GM21390 (cell line): ENCODE results near the gene RIPK4.
"Not testable (repeated sequence)": the region's sequence is repeated elsewhere in the genome, so short reads cannot be mapped to it uniquely, and the experiment has no call there.

Experiments
- ATAC-seq: cut with Tn5 transposase; IDR thresholded peaks from one replicate; pipeline ENCODE4 v1.9.1; 2021; ENCODE audit not compliant: unreplicated experiment

The RIPK4 gene

DNA sequence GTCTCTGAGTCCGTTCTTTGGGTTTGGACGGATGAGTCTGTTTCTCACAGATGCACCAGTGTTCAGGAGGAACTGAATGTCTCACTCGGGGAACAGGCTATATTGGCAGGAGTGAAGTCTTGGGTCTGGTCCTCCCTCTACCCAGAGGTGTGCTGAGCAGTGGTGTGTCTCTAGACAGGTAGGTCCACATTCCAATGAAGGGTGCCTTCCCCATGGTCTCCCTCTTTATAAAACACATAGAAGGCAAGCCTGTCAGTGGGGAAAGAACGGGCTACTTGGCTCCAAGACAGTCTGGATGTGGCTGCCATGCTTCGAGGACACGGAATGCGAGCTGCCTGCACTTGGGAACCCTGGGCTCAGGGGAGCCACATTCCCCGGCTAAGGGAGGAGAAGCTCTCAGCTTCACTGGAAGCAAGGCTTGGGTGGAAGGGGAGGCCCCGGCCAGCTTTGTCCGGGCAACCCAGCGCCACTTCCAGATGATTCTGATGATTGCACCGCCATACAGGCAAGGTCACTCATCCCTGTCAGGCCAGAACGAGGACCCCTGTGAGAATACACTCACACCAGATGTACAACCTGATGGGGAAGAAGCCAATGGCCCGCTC is 29.7 kb upstream of the RIPK4 start:
- no peak for ATAC-seq

DNA sequence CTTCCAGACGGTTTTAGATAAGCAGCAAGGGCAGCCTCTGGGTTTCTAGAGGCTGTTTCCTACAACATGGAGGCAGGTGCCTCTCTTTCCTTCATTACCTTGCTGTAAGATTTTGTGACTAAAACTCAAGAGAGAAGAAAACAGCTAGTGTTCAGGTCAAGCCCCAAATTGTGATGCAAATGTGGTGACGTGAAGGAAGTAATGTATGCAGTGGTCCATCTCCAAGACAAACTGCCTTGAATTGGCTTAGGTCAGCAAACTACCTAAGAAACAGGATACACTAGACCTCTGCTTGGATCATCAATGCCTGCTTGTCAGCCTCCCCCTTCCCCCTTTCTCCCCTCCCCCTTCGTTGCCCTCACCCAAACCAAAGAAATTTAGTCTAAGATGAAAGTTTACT is 28.9 kb upstream of the RIPK4 start:
- no peak for ATAC-seq

DNA sequence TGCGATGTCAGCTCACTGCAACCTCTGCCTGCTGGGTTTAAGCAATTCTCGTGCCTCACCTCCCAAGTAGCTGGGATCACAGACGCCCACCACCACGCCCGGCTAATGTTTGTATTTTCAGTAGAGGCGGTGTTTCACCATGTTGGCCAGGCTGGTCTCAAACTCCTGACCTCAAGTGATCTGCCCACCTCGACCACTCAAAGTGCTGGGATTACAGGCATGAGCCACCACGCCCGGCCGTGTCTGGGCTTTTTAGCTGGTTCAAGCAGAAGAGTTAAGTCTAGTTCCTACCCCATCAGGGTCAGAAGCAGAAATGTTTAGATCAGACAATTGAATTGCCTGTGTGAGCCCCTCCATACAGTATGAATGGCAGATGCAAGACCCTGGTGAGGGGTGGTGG is 27.7 kb upstream of the RIPK4 start:
- ATAC-seq, result no peak

DNA sequence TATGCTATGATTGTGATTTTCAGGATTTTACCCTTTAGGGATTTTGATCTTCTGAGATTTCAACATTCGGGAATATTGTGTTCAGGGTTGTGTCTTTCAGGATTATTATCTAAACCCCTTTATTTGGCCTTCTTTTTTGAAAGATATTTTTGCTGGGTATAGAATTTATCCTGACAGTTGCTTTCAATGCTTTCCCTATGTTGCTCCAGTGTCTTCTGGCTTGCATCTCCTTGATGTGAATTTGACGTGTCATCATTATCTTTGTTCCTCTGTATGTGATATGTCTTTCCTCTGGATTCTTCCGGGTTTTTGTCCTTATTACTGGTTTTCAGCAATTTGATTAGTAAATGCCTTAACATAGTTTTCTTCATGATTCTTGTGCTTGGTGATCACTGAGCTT is 25.9 kb upstream of the RIPK4 start:
- no peak for ATAC-seq

DNA sequence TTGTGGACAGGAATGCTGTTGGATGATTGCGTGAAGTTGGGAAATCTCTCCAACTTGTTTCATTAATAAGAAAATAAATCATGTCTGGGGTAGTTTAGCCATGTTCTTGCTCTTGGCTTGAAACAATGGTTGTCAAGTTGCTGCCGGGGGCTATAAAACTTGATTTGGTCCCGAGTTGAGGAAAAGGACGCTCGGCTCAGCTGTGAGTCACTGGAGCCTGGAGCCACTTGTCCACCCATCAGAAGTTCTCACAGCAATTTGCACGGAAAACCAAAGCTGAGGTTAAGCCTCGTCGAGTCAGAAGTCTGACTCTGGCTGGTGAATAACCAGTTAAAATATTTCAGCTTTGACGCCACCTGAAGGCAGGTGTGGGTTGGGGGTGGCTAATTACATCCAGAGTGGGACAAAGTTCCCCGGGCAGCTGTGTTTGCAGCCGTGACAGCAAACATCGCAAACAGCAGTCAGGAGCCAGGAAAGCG is 19.7 kb upstream of the RIPK4 start:
- ATAC-seq, result no peak

DNA sequence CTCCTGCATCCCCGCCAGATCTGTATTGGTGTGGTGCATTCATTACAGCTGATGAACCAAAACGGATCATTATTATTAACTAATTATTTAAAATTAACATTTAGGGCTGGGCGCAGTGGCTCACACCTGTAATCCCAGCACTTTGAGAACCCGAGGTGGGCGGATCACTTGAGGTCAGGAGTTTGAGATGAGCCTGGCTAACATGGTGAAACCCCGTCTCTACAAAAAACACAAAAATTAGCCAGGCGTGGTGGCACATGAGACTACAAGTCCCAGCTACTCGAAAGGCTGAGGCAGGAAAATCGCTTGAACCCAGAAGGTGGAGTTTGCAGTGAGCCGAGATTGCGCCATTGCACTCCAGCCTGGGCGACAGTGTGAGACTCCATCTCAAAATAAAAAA is 18.4 kb upstream of the RIPK4 start:
- not testable (repeated sequence) for ATAC-seq

DNA sequence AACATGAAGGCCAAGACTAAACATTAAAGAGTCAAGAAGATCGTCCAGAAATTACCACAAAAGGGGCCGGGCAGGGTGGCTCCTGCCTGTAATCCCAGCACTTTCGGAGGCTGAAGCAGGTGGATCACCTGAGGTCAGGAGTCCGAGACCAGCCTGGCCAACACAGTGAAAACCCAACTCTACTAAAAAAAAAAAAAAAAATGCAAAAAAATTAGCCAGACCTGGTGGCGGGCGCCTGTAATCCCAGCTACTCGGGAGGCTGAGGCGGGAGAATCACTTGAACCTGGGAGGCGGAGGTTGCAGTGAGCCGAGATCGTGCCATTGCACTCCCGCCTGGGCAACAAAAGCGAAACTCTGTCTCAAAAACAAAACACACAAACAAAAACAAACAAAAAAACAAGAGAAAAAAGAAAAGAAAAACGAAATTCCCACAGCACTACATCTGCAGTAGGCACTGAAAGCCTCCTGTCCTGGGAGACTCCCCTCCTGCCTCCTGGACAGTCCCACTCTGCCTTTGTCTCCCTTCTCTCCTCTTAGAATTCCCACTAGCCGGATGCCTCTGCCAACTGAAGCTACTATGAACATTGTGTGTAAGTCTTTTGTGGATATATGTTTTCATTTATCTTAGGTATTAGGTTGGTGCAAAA is 17.7 kb upstream of the RIPK4 start:
- ATAC-seq, result no peak

DNA sequence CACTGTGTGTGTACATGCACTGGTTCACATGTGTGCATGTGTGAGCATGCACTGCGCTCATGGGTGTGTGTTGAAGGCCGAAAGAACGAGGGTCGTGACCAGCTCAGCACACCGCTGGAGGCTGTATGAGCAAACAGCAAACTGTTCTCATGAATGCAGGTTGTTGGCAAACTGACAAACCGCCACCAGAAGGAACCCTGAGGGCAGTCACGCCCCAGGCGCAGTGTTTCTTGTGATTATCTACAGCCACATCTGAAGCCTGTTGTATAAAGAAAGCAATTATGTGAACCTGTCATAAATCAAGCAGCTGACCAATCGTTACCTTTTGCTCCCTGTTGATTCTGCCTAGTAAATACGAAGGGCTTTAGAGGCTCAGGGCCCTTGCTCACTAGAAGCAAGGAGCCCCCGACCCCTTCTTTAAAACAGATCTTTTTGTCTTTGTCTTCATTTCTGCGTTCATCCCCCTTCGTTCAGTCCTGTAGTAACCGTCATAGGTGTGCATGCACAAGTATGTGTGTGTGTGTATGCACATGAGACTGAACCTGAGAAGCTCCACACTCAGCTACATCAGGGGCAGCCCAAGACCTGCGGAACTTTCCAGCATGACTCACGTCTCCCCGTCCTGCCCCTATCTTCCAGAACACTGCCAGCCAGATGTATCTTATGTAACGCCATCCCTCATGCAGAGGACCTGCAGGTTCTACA is 16.8 kb upstream of the RIPK4 start:
- no peak for ATAC-seq

DNA sequence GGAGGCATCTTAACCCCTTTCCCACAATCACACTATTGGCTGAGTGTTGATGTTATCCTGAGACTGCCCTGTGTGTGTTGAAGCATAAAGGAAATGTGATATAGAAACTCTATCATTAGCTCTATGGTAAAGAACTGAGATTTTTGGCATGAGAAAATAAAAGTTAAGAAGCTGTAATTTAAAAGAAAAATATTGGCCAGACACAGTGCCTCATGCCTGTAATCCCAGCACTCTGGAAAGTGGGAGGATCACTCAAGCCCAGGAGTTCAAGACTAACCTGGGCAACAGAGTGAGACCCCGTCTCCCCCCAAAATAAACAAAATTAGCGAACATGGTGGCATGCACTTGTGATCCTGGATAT is 14.2 kb upstream of the RIPK4 start:
- ATAC-seq, result no peak

DNA sequence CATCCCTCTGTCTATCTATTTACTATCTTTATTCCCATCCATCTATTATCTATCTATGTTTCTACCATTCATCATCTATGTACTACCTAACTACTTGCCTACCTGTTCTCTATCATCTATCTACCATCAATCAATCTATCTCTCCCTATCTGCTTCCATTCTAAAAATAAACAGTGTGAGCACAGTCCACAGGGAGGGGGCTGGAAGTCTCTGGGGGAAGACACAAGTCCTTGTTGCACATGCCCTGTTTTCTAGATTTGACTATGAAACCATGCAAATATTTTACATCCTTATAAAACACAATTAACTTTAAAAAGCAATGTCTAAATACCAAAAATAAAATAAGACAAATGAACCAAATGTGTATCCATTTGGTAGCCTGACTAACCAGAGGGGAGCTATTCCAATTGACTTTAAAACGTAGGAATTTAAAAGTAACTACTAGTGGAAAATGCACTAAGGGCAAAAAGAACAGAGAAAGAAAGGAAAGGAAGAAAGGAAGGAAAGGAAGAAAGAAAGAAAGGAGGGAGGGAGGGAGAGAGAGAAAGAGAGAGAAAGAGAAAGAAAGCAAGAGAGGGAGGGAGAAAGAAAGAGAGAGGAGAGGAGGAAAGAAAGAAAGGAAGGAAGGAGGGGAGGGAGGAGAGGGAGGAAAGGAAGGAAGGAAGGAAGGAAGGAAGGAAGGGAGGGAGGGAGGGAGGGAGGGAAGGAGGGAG is 13.6 kb upstream of the RIPK4 start:
- ATAC-seq, result no peak

DNA sequence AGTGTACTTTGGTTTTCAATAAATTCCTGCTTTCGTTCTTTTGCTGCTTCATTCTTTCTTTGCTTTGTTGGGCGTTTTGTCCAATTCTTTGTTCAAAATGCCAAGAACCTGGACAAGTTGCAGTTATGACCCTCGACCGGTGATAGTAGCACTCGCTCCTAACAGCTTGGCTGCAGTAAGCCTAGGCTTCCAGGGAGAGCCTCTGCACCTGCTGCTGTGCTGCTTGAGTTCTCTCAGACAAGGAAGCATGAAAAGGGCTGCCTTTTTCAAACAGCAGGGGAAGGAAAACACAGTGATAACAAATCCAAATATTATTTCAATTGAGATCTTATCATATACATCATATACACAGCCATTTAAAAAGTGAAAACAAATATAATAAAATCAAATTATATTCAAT is 12.8 kb upstream of the RIPK4 start:
- no peak for ATAC-seq

DNA sequence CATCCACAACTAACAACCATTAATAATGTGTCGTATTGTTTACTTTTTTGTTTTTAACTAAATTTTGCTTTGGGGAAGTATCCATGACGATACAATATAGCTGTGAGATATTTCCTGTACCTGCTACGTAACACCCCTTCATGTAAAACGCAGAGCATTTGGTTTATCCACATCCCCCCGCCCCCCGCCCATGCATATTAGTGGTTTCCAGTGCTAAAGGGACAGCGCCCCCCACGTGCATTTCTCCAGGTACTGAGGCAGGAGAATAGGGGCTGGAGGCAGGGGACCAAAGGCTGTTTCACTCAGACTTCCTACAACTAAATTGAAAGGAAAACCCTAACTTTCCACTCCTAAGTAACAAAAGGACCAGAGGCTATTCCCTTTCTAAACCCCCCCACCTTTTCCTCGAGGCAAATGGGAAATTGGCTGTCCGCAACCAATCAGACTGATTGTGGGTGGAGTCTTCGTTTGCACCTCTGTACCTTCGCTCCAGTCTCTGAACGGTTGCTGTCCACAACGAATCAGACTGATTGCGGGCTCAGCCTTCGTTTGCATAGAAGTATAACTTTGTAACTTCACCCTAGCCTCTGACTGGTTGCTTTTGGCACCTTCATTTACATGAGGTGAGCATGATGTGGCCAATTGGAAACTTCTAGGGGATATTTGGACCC is 12.2 kb upstream of the RIPK4 start:
- no peak for ATAC-seq

DNA sequence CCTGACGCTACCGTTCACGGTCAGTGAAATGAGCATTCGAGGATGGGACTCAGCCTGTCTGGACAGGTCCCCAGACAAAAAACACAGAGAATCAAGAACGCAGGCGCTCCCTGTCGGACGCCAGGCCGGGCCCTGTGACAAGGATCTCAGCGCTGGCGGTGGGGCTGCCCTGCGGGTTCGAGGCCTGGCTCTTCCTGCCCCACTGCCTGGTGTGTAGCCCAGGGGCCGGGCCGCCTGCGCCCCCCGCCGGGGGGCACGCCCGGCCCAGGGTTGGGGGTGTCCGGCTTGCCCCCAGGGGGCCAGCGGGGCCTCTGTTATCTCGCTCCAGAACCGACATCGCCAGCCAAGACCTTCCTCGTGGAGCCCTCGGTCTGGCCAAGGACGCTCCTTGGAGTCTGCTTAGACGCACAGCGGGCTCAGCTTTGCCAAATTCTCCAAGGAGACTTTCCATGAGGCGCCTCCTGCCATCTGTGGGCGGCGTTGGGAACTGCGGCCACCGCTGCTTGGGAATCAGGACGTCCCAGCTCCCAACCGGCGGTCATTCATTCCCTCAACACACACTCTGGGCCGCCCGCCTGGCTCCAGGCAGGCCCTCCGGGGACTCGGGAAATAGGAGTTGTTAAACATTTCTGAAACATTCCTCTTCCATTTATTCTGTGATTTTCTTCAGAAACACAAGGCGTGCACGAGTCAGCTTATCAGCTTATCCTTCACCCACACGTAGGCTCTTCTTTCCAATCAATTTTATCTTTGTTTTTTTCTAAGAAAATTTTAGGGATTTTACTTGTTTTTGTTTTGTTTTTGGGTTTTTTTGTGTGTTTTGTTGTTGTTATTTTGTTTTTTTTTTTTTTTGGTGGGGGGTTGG is 11.3 kb upstream of the RIPK4 start:
- ATAC-seq, result no peak

DNA sequence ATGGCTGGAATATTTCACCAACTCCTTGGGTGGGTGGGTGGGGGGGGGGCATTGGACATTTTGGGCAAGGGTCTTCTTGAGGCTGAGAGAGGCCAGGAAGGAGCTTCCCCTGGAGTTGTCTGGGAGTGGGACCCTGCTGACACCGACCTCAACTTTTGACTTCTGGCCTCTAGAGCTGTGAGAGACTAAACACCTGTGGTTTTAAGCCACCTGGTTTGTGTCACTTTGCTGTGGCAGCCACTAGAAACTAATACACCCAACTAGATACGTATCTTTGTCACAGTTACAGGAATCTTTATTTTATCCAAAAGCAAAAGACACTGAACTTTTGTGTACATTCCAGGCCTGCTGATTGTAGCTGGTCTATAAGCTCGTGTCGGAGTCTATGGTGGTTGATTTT is 9.9 kb upstream of the RIPK4 start:
- no peak for ATAC-seq

DNA sequence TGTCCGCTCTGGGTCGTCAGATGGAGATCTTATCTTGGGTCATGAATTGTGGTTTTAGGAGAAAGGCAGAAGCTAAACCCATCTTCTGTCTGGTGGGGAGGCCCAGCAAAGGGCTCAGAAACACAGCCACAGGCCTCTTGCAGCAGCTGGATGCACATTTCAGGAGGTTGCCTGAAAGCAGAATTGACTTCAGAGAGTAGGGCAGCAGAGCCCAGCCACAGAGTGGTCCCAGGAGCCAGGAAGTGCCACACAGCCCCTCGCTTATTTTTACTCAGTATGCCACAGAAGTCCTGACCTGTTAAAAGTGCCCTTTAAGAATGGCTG is 8.3 kb upstream of the RIPK4 start:
- no peak for ATAC-seq

DNA sequence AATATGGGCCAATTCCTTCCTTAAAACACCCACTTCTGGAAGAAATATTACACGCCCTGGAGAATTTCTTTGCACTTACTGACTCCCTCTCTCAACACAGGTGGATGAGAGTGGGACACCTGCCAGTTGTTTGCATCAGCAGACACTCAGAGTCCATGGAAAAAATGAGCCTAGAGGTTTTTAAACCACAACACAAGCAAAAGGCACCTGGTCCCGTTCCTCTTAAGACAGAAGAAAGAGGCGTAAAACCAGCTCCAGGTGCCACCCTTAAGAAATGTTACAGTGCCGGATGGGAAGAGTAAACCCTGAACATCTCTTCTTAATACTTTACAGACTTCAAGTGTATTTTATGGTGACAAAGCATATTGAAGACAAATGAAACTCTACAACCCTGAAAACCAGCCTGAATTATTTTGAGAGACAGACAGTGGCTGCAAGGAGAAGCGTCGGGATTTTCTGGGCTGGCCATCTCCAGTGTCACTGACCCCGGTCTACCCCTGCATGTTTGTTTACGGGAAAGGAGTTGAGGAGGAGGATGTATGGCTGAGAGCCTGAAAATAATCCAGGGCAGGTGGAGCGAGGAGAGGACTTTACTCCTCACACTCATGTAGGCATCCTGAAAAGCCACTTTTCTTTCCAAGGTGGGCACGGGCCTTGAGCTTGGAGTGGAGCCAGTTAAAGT is 7.8 kb upstream of the RIPK4 start:
- ATAC-seq, result no peak

DNA sequence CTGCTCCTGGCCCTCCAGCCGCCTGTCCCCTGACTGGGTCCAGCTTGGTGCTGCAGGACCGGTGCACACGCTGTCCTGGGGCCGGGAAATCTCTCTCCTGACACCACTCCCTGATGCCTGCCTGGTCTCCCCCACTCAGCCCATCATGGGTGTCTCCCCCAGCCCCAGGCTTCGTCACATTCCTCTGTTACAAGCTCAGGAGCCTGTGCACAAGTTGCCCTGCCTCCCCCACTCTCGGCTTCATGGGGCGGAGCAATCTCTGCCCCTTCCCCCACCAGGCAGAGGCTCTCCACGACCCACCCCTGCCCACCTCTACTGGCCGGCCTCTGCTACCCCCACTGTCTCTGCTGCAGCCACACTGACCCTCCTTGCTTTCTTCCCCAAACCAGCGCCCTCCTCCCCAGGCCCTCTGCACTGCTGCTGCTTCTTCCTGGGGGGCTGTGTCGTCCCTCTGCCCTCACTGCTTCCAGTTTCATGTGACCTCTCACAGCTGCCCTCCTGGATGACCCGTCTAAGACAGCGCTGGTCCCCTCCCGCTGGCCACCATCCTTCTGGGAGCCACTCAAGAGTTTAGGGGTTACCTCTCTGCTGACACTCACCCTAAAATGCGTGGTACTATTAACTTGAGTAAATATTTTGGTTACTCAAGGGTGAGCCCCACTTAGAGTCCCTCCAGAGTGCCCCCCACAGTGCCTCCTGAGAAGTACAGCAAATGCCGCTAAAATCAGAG is 5.7 kb upstream of the RIPK4 start:
- ATAC-seq, result no peak

DNA sequence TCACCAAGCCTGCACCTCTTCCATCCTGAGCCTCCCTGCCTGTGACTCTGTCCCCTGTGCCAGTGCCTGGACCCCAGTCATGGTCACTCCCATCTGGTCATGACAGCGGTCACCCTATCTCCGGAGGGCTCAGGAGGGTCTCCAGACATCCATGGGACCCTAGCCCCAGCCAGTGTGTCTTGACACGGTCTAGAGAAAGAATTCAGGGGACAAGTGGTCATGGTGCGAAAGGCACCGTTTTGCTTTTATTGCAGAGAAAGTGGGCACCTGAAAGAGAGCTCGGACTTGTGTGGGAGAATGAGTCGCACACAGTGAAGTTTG is 4.7 kb upstream of the RIPK4 start:
- ATAC-seq, result no peak

DNA sequence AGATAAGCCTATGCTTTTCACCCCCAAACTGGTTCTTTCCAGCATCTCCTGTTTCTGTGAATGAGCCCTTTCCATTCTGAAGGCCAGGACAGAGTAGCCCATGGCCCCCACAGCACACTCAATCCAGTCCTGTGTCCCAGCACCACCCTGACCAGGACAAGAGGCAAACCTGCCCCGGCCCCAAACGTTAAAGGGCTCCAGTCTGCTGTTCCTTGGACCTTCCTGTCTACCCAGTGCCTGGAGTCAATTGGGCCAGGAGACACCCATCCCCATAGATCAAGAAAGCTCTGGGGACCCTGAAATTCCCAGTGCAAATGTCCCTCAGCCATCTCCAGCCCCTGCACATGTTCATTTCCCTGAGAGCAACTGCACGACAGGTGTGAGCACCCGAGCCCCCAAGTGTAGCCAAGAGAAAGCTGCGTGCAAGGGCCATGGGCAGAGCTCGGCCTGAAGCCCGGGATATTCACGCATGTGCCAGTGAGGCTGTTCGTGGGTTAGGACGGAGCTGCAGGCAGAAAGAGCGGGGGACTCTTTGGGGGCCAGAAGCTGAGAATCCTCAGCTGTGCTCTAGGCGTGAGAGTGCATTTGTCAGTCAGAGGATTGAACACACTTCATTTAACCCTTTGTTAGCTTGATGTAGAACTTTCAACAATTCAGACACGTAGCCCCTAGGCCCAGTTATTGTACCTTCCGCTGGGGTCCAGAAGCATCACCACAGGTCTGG is 4.2 kb upstream of the RIPK4 start:
- ATAC-seq, result no peak
